Cardiac fibroblast (primary cell): ENCODE measurements around the gene TMEM181.
"Not testable (repeated sequence)": the region's sequence is repeated elsewhere in the genome, so short reads cannot be mapped to it uniquely, and the experiment has no call there.

Experiments
- DNase-seq, 2 donors: peaks; one replicate each; pipeline versions ENCODE4 v3.0.0 to v3.0.0-alpha.2; 2010; ENCODE audit warnings: low read depth in 2 of 2
- H3K4me3 ChIP-seq, 2 donors: replicated peaks in 1 of 2; 1 replicate in 1 of 2; 2 replicates in 1 of 2; pipeline ENCODE4 v1.5.1; 2011; ENCODE audit warnings: low read depth in 2 of 2, low read length in 2 of 2, mild to moderate bottlenecking in 2 of 2, moderate library complexity in 1 of 2
- CTCF ChIP-seq: IDR thresholded peaks from one replicate; pipeline ENCODE4 v1.5.1; 2011; ENCODE audit warnings: low read depth, mild to moderate bottlenecking, low read length, inconsistent platforms

TMEM181 gene

GRCh38 chr6:158596861-158597260 lies 37.0 kb downstream of the TMEM181 start:
- no peak for DNase-seq
- no peak for TF ChIP-seq CTCF
- no peak overlapping the region for H3K4me3 ChIP-seq

- H3K4me3 ChIP-seq: no peak overlapping the region
- TF ChIP-seq CTCF: no peak
- DNase-seq: no peak
Observed at GRCh38 chr6:158597565-158597964, 37.7 kb downstream of the TMEM181 start.

- H3K4me3 ChIP-seq: no peak overlapping the region
- no peak for TF ChIP-seq CTCF
- no peak for DNase-seq
Observed at GRCh38 chr6:158599635-158600034, 39.7 kb downstream of the TMEM181 start.

GRCh38 chr6:158603261-158604047 lies 43.6 kb downstream of the TMEM181 start:
- DNase-seq: no peak
- H3K4me3 ChIP-seq: no peak overlapping the region
- no peak for TF ChIP-seq CTCF

- no peak overlapping the region for H3K4me3 ChIP-seq
- no peak for TF ChIP-seq CTCF
- no peak for DNase-seq
Observed at GRCh38 chr6:158604048-158604406, 44.1 kb downstream of the TMEM181 start.

- peak; percentile 70 for TF ChIP-seq CTCF
- DNase-seq: peak; percentile 84
Observed at GRCh38 chr6:158605266-158605878, 45.5 kb downstream of the TMEM181 start.

GRCh38 chr6:158606011-158606410 lies 46.1 kb downstream of the TMEM181 start:
- not testable (repeated sequence) for DNase-seq, H3K4me3 ChIP-seq

More at GRCh38 chr6:158605266-158605878, 45.5 kb downstream of the TMEM181 start:
- no peak overlapping the region for H3K4me3 ChIP-seq
